RWPE1 (cell line): Measurements from ENCODE around the gene MICAL3.

ENCODE experiments used
- CTCF ChIA-PET: fragments of 350-600 bp; sonication (Branson Sonifier 250); formaldehyde crosslinking; extraction: SDS; loops from one replicate; lab custom pipeline; 2021; lab: Yijun Ruan, JAX
- POLR2A ChIA-PET: fragments of 400-600 bp; formaldehyde crosslinking; extraction: SDS; loops from one replicate; lab custom pipeline; 2020; ENCODE audit warnings: antibody characterized with exemption; ENCODE audit not compliant: low non-redundant PET; lab: Yijun Ruan, JAX
- DNase-seq: peaks from one replicate; pipeline ENCODE4 v3.0.0; 2012; ENCODE audit warnings: low spot score
- H3K27ac ChIP-seq: fragments of 450-650 bp; 2 replicates; pipeline ENCODE4 v1.5.1; 2017
- CTCF ChIP-seq: fragments of 450-650 bp; conservative IDR thresholded peaks from 2 replicates; pipeline ENCODE4 v1.5.1; 2017; ENCODE audit warnings: low read depth, mild to moderate bottlenecking

The MICAL3 gene

GRCh38 chr22:18059473-18059872 is 35.1 kb upstream of the MICAL3 start:
- ChIA-PET CTCF (no interaction called here), POLR2A (no interaction called here)
- TF ChIP-seq CTCF = no peak
- DNase-seq = no peak
- H3K27ac ChIP-seq = no peak overlapping the region

- ChIA-PET POLR2A (no interaction called here), CTCF (no interaction called here)
- H3K27ac ChIP-seq = no peak overlapping the region
- no peak for TF ChIP-seq CTCF
- no peak for DNase-seq
Measured at GRCh38 chr22:18059094-18059417, 34.7 kb upstream of the MICAL3 start.

- POLR2A ChIA-PET = no interaction called here
- DNase-seq = no peak
- TF ChIP-seq CTCF = no peak
- CTCF ChIA-PET = no interaction called here
- H3K27ac ChIP-seq = no peak overlapping the region
Measured at GRCh38 chr22:18058371-18059093, 34.2 kb upstream of the MICAL3 start.

- peak; percentile 70 for DNase-seq
- CTCF ChIA-PET = no interaction called here
- POLR2A ChIA-PET = no interaction called here
- peak overlapping the region; percentile 51 for H3K27ac ChIP-seq
- TF ChIP-seq CTCF = no peak
Measured at GRCh38 chr22:18057568-18058209, 33.3 kb upstream of the MICAL3 start.

- CTCF ChIA-PET = interaction anchor here (0.5 kb wide), 1 partner anchor 160 kb away, joined by 4 read pairs; no protein-coding TSS in a partner anchor
Measured at GRCh38 chr22:18056807-18057474, 32.6 kb upstream of the MICAL3 start.

More at GRCh38 chr22:18056807-18057474, 32.6 kb upstream of the MICAL3 start:
- POLR2A ChIA-PET = no interaction called here
- DNase-seq = no peak
- no peak for TF ChIP-seq CTCF
- peak overlapping the region; percentile 51 for H3K27ac ChIP-seq
